T-helper 1 cell treated with Interleukin-12 subunit alpha and Interleukin-12 subunit beta and Interleukin-4 antibody, amounts not matched to agents 30 μg/mL and 1 μg/mL, for 36 hours (primary cell): Measurements from ENCODE around the gene NPAS3.

Experiments used
- H3K27ac Mint-ChIP-seq: one replicate; pipeline ENCODE4 v1.8.0; 2021; ENCODE audit warnings: mild to moderate bottlenecking, mixed read lengths
- H3K27me3 Mint-ChIP-seq: one replicate; pipeline ENCODE4 v1.8.0; 2021; ENCODE audit warnings: low read depth, mixed read lengths
- H3K36me3 Mint-ChIP-seq: one replicate; pipeline ENCODE4 v1.8.0; 2021; ENCODE audit warnings: low read depth, mixed read lengths
- H3K4me1 Mint-ChIP-seq: one replicate; pipeline ENCODE4 v1.8.0; 2021; ENCODE audit warnings: low read depth, mixed read lengths
- H3K4me3 Mint-ChIP-seq: one replicate; pipeline ENCODE4 v1.8.0; 2021; ENCODE audit warnings: mild to moderate bottlenecking, moderate library complexity, mixed read lengths
- H3K9me3 Mint-ChIP-seq: one replicate; pipeline ENCODE4 v1.8.0; 2021; ENCODE audit warnings: mixed read lengths

NPAS3 gene

GRCh38 chr14:33331176-33331949 is 392.7 kb downstream of the NPAS3 start:
- Mint-ChIP-seq H3K4me1 (no peaks in the 10 kb centered on the region), H3K27me3 (no peaks in the 10 kb centered on the region), H3K4me3 (no peak overlapping the region), H3K9me3 (peaks cover 4% of the 10 kb centered on the region), H3K36me3 (no peaks in the 10 kb centered on the region), H3K27ac (no peak overlapping the region)

GRCh38 chr14:33332497-33332896 is 393.8 kb downstream of the NPAS3 start:
- Mint-ChIP-seq H3K4me1 (no peaks in the 10 kb centered on the region), H3K9me3 (peaks cover 8% of the 10 kb centered on the region), H3K36me3 (no peaks in the 10 kb centered on the region), H3K27me3 (no peaks in the 10 kb centered on the region), H3K27ac (no peak overlapping the region), H3K4me3 (no peak overlapping the region)

- H3K4me1 Mint-ChIP-seq, result no peaks in the 10 kb centered on the region
- no peak overlapping the region for H3K27ac Mint-ChIP-seq
- no peaks in the 10 kb centered on the region for H3K36me3 Mint-ChIP-seq
- H3K27me3 Mint-ChIP-seq, result no peaks in the 10 kb centered on the region
- H3K4me3 Mint-ChIP-seq, result no peak overlapping the region
- peaks cover 7% of the 10 kb centered on the region for H3K9me3 Mint-ChIP-seq
These were observed 396.7 kb downstream of the NPAS3 start for GRCh38 chr14:33335366-33335765.

GRCh38 chr14:33342299-33342974 is 403.8 kb downstream of the NPAS3 start:
- Mint-ChIP-seq H3K4me1 (no peaks in the 10 kb centered on the region), H3K9me3 (peaks cover 6% of the 10 kb centered on the region), H3K27me3 (no peaks in the 10 kb centered on the region), H3K36me3 (no peaks in the 10 kb centered on the region), H3K27ac (no peak overlapping the region), H3K4me3 (no peak overlapping the region)

- Mint-ChIP-seq H3K27ac (no peak overlapping the region), H3K4me1 (no peaks in the 10 kb centered on the region), H3K36me3 (no peaks in the 10 kb centered on the region), H3K27me3 (no peaks in the 10 kb centered on the region), H3K9me3 (peaks cover 6% of the 10 kb centered on the region), H3K4me3 (no peak overlapping the region)
These were observed 404.3 kb downstream of the NPAS3 start for GRCh38 chr14:33343016-33343415.

- H3K4me1 Mint-ChIP-seq, result no peaks in the 10 kb centered on the region
- no peak overlapping the region for H3K27ac Mint-ChIP-seq
- H3K27me3 Mint-ChIP-seq, result no peaks in the 10 kb centered on the region
These were observed 409.1 kb downstream of the NPAS3 start for GRCh38 chr14:33347796-33348195.

GRCh38 chr14:33348510-33348909 is 409.8 kb downstream of the NPAS3 start:
- H3K36me3 Mint-ChIP-seq, result no peaks in the 10 kb centered on the region
- no peak overlapping the region for H3K27ac Mint-ChIP-seq
- H3K27me3 Mint-ChIP-seq, result no peaks in the 10 kb centered on the region
- H3K9me3 Mint-ChIP-seq, result peaks cover 14% of the 10 kb centered on the region
- no peaks in the 10 kb centered on the region for H3K4me1 Mint-ChIP-seq
- no peak overlapping the region for H3K4me3 Mint-ChIP-seq

More at GRCh38 chr14:33347796-33348195, 409.1 kb downstream of the NPAS3 start:
- Mint-ChIP-seq H3K4me3 (no peak overlapping the region), H3K9me3 (peaks cover 14% of the 10 kb centered on the region), H3K36me3 (no peaks in the 10 kb centered on the region)

GRCh38 chr14:33349871-33350270 is 411.2 kb downstream of the NPAS3 start:
- H3K27ac Mint-ChIP-seq, result no peak overlapping the region
- no peaks in the 10 kb centered on the region for H3K27me3 Mint-ChIP-seq
- H3K9me3 Mint-ChIP-seq, result peaks cover 18% of the 10 kb centered on the region
- no peak overlapping the region for H3K4me3 Mint-ChIP-seq
- no peaks in the 10 kb centered on the region for H3K36me3 Mint-ChIP-seq
- no peaks in the 10 kb centered on the region for H3K4me1 Mint-ChIP-seq

GRCh38 chr14:33350366-33350990 is 411.8 kb downstream of the NPAS3 start:
- H3K4me3 Mint-ChIP-seq, result no peak overlapping the region
- no peaks in the 10 kb centered on the region for H3K4me1 Mint-ChIP-seq
- H3K9me3 Mint-ChIP-seq, result peaks cover 18% of the 10 kb centered on the region
- no peaks in the 10 kb centered on the region for H3K27me3 Mint-ChIP-seq
- H3K27ac Mint-ChIP-seq, result no peak overlapping the region
- no peaks in the 10 kb centered on the region for H3K36me3 Mint-ChIP-seq

- H3K27ac Mint-ChIP-seq, result no peak overlapping the region
- no peaks in the 10 kb centered on the region for H3K36me3 Mint-ChIP-seq
- no peaks in the 10 kb centered on the region for H3K4me1 Mint-ChIP-seq
- no peaks in the 10 kb centered on the region for H3K27me3 Mint-ChIP-seq
- H3K9me3 Mint-ChIP-seq, result peaks cover 17% of the 10 kb centered on the region
- no peak overlapping the region for H3K4me3 Mint-ChIP-seq
These were observed 414.1 kb downstream of the NPAS3 start for GRCh38 chr14:33352821-33353220.

- no peak overlapping the region for H3K4me3 Mint-ChIP-seq
- H3K4me1 Mint-ChIP-seq, result no peaks in the 10 kb centered on the region
- peaks cover 8% of the 10 kb centered on the region for H3K9me3 Mint-ChIP-seq
- H3K27ac Mint-ChIP-seq, result no peak overlapping the region
- H3K36me3 Mint-ChIP-seq, result no peaks in the 10 kb centered on the region
- no peaks in the 10 kb centered on the region for H3K27me3 Mint-ChIP-seq
These were observed 417.5 kb downstream of the NPAS3 start for GRCh38 chr14:33356181-33356580.

GRCh38 chr14:33357225-33358010 is 418.7 kb downstream of the NPAS3 start:
- Mint-ChIP-seq H3K9me3 (peaks cover 8% of the 10 kb centered on the region), H3K36me3 (no peaks in the 10 kb centered on the region), H3K4me1 (no peaks in the 10 kb centered on the region), H3K4me3 (no peak overlapping the region), H3K27me3 (no peaks in the 10 kb centered on the region), H3K27ac (no peak overlapping the region)

GRCh38 chr14:33359288-33359881 is 420.7 kb downstream of the NPAS3 start:
- H3K27me3 Mint-ChIP-seq, result no peaks in the 10 kb centered on the region
- H3K4me3 Mint-ChIP-seq, result no peak overlapping the region
- no peak overlapping the region for H3K27ac Mint-ChIP-seq
- H3K4me1 Mint-ChIP-seq, result no peaks in the 10 kb centered on the region
- H3K36me3 Mint-ChIP-seq, result no peaks in the 10 kb centered on the region
- peaks cover 7% of the 10 kb centered on the region for H3K9me3 Mint-ChIP-seq

GRCh38 chr14:33362934-33363333 is 424.3 kb downstream of the NPAS3 start:
- Mint-ChIP-seq H3K27ac (no peak overlapping the region), H3K27me3 (no peaks in the 10 kb centered on the region), H3K36me3 (no peaks in the 10 kb centered on the region), H3K9me3 (no peaks in the 10 kb centered on the region), H3K4me3 (no peak overlapping the region), H3K4me1 (no peaks in the 10 kb centered on the region)
